Measurements from ENCODE around the gene TNFSF9.

DNA sequence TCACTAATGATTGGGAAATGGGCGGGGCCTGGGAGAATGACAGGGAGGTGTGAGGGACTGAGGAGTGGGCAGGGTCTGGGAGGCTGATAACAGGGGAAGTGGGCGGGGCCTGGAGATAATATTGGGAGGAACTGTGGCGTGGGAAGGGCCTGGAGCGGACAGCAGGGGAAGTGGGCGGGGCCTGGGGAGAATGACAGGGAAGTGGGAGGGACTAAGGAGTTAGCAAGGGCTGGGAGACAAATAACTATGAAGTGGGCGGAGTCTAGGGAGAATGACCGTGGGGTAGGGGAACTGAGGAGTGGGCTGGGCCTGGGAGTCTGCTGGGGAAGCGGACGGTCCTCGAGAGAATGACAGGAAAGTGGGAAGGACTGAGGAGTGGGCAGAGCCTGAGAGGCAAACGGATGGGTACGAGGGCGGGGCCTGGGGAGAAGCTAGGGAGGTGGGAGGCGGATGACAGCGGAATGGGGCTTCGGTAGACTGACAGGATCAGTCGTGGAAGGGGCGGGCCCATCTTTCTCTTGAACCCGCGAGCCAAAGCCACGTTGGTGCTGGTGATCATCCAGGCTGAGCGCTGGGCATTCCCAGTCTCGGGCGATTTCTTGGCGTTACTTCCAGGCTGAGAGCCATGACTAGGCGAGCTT, 14.7 kb upstream of the TNFSF9 start:
- TF ChIP-seq, protein P1, sequence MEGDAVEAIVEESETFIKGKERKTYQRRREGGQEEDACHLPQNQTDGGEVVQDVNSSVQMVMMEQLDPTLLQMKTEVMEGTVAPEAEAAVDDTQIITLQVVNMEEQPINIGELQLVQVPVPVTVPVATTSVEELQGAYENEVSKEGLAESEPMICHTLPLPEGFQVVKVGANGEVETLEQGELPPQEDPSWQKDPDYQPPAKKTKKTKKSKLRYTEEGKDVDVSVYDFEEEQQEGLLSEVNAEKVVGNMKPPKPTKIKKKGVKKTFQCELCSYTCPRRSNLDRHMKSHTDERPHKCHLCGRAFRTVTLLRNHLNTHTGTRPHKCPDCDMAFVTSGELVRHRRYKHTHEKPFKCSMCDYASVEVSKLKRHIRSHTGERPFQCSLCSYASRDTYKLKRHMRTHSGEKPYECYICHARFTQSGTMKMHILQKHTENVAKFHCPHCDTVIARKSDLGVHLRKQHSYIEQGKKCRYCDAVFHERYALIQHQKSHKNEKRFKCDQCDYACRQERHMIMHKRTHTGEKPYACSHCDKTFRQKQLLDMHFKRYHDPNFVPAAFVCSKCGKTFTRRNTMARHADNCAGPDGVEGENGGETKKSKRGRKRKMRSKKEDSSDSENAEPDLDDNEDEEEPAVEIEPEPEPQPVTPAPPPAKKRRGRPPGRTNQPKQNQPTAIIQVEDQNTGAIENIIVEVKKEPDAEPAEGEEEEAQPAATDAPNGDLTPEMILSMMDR (IDR thresholded peaks at IDR 0.05): no peak
- TF ChIP-seq POLR2A (IDR thresholded peaks at IDR 0.05): no peak

Measured in heart left ventricle (tissue), 13 donors.